HG03354 (cell line): Measurements from ENCODE around the gene MARF1.
"Not testable (repeated sequence)": the region's sequence is repeated elsewhere in the genome, so short reads cannot be mapped to it uniquely, and the experiment has no call there.

ENCODE experiments used
- ATAC-seq: cut with Tn5 transposase; IDR thresholded peaks from one replicate; pipeline ENCODE4 v1.9.1; 2021; ENCODE audit warnings: mild to moderate bottlenecking; ENCODE audit not compliant: unreplicated experiment, poor library complexity, severe bottlenecking

Gene MARF1

GRCh38 chr16:15547072-15547767, 95.7 kb downstream of the MARF1 start:
- ATAC-seq, result not testable (repeated sequence)

GRCh38 chr16:15545544-15545943, 97.4 kb downstream of the MARF1 start:
- ATAC-seq, result no peak

- ATAC-seq, result no peak
Measured at GRCh38 chr16:15544405-15544804, 98.5 kb downstream of the MARF1 start.
